ENCODE results near the gene SCN4B. TPM values are rescaled to one million over a fixed set of nuclear protein-coding genes. Genes with fewer than 3 reads are reported as not detected.

Gene SCN4B
- total and polyA plus RNA-seq, 4 donors: 0.05 to 0.67 (median 0.42) TPM; not detected in 1

- Histone ChIP-seq H3K27me3 (ENCODE audit: control insufficient read depth in 4 of 4, insufficient read depth in 4 of 4, low read length in 3 of 4) (no peaks in the 10 kb centered on the region), H3K9me3 (ENCODE audit: control insufficient read depth in 4 of 4, low read length in 3 of 4) (no peaks in the 10 kb centered on the region), H3K27ac (ENCODE audit: low read depth in 1 of 2, low read length in 2 of 2) (no peak overlapping the region)
These were observed 22.7 kb upstream of the SCN4B start for GRCh38 chr11:118175031-118175992.

More at GRCh38 chr11:118175031-118175992, 22.7 kb upstream of the SCN4B start:
- H3K9ac ChIP-seq (ENCODE audit: low read depth in 1 of 2, low read length in 2 of 2): no peak overlapping the region
- peaks cover 0 to 10% (median 5%) of the 10 kb centered on the region in 4 donors for H3K4me1 ChIP-seq (ENCODE audit: control insufficient read depth in 4 of 4, insufficient read depth in 4 of 4, low read length in 3 of 4)
- no peaks in the 10 kb centered on the region for H3K36me3 ChIP-seq (ENCODE audit: control insufficient read depth in 4 of 4, insufficient read depth in 3 of 4, low read depth in 1 of 4, low read length in 3 of 4)
- 55% methylated on average over 13 of the region's 13 CpGs for WGBS
- no peak for DNase-seq (ENCODE audit: low spot score)
- TF ChIP-seq ZBTB33 (IDR thresholded peaks at IDR 0.05): no peak
- TF ChIP-seq FOXA2 (IDR thresholded peaks at IDR 0.05): peak; percentile 37
- TF ChIP-seq YY1 (IDR thresholded peaks at IDR 0.05): peak; percentile 88
- peak in 1 of 2 donors; percentile 42 for TF ChIP-seq GABPA (IDR thresholded peaks at IDR 0.05 in 1 of 2, conservative IDR thresholded peaks at IDR 0.05 in 1 of 2)
- TF ChIP-seq JUND (IDR thresholded peaks at IDR 0.05): peak in 1 of 2 donors; percentile 76
- TF ChIP-seq HNF4A (conservative IDR thresholded peaks at IDR 0.05): peak; percentile 65 to 87
- TF ChIP-seq, protein P1, sequence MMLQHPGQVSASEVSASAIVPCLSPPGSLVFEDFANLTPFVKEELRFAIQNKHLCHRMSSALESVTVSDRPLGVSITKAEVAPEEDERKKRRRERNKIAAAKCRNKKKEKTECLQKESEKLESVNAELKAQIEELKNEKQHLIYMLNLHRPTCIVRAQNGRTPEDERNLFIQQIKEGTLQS (IDR thresholded peaks at IDR 0.05): no peak
- TF ChIP-seq CTCF (IDR thresholded peaks at IDR 0.05; ENCODE audit: low read depth, low read length, missing input control): no peak
- peak; percentile 71 for TF ChIP-seq SP1 (IDR thresholded peaks at IDR 0.05)
- TF ChIP-seq, protein P2, sequence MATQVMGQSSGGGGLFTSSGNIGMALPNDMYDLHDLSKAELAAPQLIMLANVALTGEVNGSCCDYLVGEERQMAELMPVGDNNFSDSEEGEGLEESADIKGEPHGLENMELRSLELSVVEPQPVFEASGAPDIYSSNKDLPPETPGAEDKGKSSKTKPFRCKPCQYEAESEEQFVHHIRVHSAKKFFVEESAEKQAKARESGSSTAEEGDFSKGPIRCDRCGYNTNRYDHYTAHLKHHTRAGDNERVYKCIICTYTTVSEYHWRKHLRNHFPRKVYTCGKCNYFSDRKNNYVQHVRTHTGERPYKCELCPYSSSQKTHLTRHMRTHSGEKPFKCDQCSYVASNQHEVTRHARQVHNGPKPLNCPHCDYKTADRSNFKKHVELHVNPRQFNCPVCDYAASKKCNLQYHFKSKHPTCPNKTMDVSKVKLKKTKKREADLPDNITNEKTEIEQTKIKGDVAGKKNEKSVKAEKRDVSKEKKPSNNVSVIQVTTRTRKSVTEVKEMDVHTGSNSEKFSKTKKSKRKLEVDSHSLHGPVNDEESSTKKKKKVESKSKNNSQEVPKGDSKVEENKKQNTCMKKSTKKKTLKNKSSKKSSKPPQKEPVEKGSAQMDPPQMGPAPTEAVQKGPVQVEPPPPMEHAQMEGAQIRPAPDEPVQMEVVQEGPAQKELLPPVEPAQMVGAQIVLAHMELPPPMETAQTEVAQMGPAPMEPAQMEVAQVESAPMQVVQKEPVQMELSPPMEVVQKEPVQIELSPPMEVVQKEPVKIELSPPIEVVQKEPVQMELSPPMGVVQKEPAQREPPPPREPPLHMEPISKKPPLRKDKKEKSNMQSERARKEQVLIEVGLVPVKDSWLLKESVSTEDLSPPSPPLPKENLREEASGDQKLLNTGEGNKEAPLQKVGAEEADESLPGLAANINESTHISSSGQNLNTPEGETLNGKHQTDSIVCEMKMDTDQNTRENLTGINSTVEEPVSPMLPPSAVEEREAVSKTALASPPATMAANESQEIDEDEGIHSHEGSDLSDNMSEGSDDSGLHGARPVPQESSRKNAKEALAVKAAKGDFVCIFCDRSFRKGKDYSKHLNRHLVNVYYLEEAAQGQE (IDR thresholded peaks at IDR 0.05): peak; percentile 63
- no peak for TF ChIP-seq FOXA1 (IDR thresholded peaks at IDR 0.05)
- TF ChIP-seq EGR1 (IDR thresholded peaks at IDR 0.05; ENCODE audit: low read depth in 2 of 2): no peak
- TF ChIP-seq RAD21 (IDR thresholded peaks at IDR 0.05): peak in 1 of 2 donors; percentile 56
- no peak for TF ChIP-seq NR2F2 (IDR thresholded peaks at IDR 0.05)
- peak; percentile 38 to 81 for TF ChIP-seq RXRA (IDR thresholded peaks at IDR 0.05)
- peak; percentile 9 for TF ChIP-seq HNF4G (IDR thresholded peaks at IDR 0.05)
- no peak overlapping the region for H3K4me3 ChIP-seq (ENCODE audit: low read depth in 1 of 3, low read length in 3 of 3)
